Left forelimb (tissue), 1 donor: ENCODE data around the gene SPINK9.
A peak's percentile ranks its signal among the peaks of the same experiment; 100 is the strongest.

Experiments used
- DNase-seq: peaks from one replicate; pipeline ENCODE4 v3.0.0-alpha.2; 2018; ENCODE audit warnings: low spot score

The SPINK9 gene

GRCh38 chr5:148368299-148368698 lies 32.9 kb downstream of the SPINK9 start:
- no peak for DNase-seq

- no peak for DNase-seq
Measured at GRCh38 chr5:148372166-148372725, 36.9 kb downstream of the SPINK9 start.

GRCh38 chr5:148372893-148373292 lies 37.5 kb downstream of the SPINK9 start:
- DNase-seq = no peak

GRCh38 chr5:148374690-148375360 lies 39.5 kb downstream of the SPINK9 start:
- DNase-seq = no peak

GRCh38 chr5:148376198-148376597 lies 40.8 kb downstream of the SPINK9 start:
- no peak for DNase-seq

GRCh38 chr5:148378670-148379069 lies 43.3 kb downstream of the SPINK9 start:
- DNase-seq = no peak

GRCh38 chr5:148379340-148379739 lies 44.0 kb downstream of the SPINK9 start:
- no peak for DNase-seq

GRCh38 chr5:148381906-148382305 lies 46.5 kb downstream of the SPINK9 start:
- DNase-seq = no peak

GRCh38 chr5:148382961-148383360 lies 47.6 kb downstream of the SPINK9 start:
- no peak for DNase-seq

- peak; percentile 97 for DNase-seq
Measured at GRCh38 chr5:148383564-148384379, 48.4 kb downstream of the SPINK9 start, which contains the start of gene FBXO38. TSS of gene FBXO38 (plus strand) at chr5:148383958. CDS start at chr5:148394777, 10,819 bp downstream.

GRCh38 chr5:148384380-148384737 lies 49.0 kb downstream of the SPINK9 start:
- DNase-seq = no peak

- no peak for DNase-seq
Measured at GRCh38 chr5:148385094-148385493, 49.7 kb downstream of the SPINK9 start.

GRCh38 chr5:148386041-148386440 lies 50.7 kb downstream of the SPINK9 start:
- DNase-seq = no peak

- no peak for DNase-seq
Measured at GRCh38 chr5:148387325-148387724, 52.0 kb downstream of the SPINK9 start.

GRCh38 chr5:148388696-148389095 lies 53.3 kb downstream of the SPINK9 start:
- DNase-seq = no peak
